GM18502 (cell line): ENCODE measurements around the gene RAD50.

ENCODE experiments used
- ATAC-seq: cut with Tn5 transposase; IDR thresholded peaks from one replicate; pipeline ENCODE4 v1.9.1; 2021; ENCODE audit warnings: mild to moderate bottlenecking; ENCODE audit not compliant: unreplicated experiment, poor library complexity

The RAD50 gene

GRCh38 chr5:132671000-132671399, 114.2 kb downstream of the RAD50 start:
- no peak for ATAC-seq

GRCh38 chr5:132673488-132673887, 116.7 kb downstream of the RAD50 start:
- ATAC-seq, result no peak

- no peak for ATAC-seq
These were observed 117.3 kb downstream of the RAD50 start, which contains the start of gene IL4 for GRCh38 chr5:132673939-132674630. Gene IL4 (plus strand): TSS chr5:132673989. CDS start chr5:132674051, 62 bp downstream.

- peak; percentile 83 for ATAC-seq
These were observed 118.1 kb downstream of the RAD50 start for GRCh38 chr5:132674671-132675506.

- ATAC-seq, result no peak
These were observed 119.3 kb downstream of the RAD50 start for GRCh38 chr5:132675936-132676689.

- ATAC-seq, result no peak
These were observed 120.4 kb downstream of the RAD50 start for GRCh38 chr5:132677191-132677590.

- ATAC-seq, result no peak
These were observed 121.1 kb downstream of the RAD50 start for GRCh38 chr5:132677682-132678400.

GRCh38 chr5:132678735-132679134, 122.0 kb downstream of the RAD50 start:
- ATAC-seq, result no peak

GRCh38 chr5:132679166-132679565, 122.4 kb downstream of the RAD50 start:
- no peak for ATAC-seq

- ATAC-seq, result no peak
These were observed 123.1 kb downstream of the RAD50 start for GRCh38 chr5:132679717-132680380.

- ATAC-seq, result no peak
These were observed 124.2 kb downstream of the RAD50 start for GRCh38 chr5:132680780-132681475.

GRCh38 chr5:132681476-132681831, 124.7 kb downstream of the RAD50 start:
- no peak for ATAC-seq

- ATAC-seq, result no peak
These were observed 125.2 kb downstream of the RAD50 start for GRCh38 chr5:132681983-132682382.

- no peak for ATAC-seq
These were observed 127.7 kb downstream of the RAD50 start for GRCh38 chr5:132684491-132684890.

- ATAC-seq, result no peak
These were observed 128.3 kb downstream of the RAD50 start for GRCh38 chr5:132684922-132685720.

GRCh38 chr5:132686193-132686592, 129.4 kb downstream of the RAD50 start:
- no peak for ATAC-seq

GRCh38 chr5:132687995-132688394, 131.2 kb downstream of the RAD50 start:
- peak; percentile 56 for ATAC-seq

GRCh38 chr5:132688536-132689339, 132.0 kb downstream of the RAD50 start:
- ATAC-seq, result no peak
